ENCODE results near the gene RAB32. TPM values are rescaled to one million over a fixed set of nuclear protein-coding genes. Genes with fewer than 3 reads are reported as not detected.

RAB32 gene
- total and polyA plus RNA-seq, 2 donors (not counting 1 experiment from before 2014, with no cell fraction given): 116 to 131 TPM

DNA sequence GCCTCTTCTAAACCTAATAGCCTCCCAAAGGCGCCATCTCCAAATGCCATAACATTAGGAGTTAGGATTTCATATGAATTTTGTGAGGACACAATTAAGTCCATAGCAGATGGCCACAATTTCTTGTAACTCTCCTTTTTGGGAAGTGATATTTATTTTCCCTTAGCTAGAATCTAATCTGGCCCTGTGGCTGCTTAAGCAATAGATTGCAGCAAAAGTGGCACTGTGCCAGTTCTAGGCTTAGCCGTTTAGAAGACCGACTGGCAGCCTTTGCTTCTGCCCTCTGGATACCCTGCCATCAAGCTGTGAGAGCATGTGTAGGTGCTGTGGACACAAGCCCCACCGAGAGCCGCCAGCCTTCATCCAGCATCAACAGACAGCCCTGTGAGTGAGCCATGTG, 39.2 kb downstream of the RAB32 start:
- Histone ChIP-seq H3K4me2 (ENCODE audit: extremely low read depth, insufficient read depth, low read length) (no peak overlapping the region), H3K4me3 (replicated peaks in 1 of 4; ENCODE audit: control extremely low read depth in 1 of 4, insufficient read depth in 1 of 4, low read depth in 3 of 4, low read length in 4 of 4) (no peak overlapping the region), H3K4me1 (ENCODE audit: control insufficient read depth, extremely low read depth, insufficient read depth, low read length) (no peaks in the 10 kb centered on the region), H3K36me3 (ENCODE audit: control insufficient read depth, insufficient read depth, low read length) (no peaks in the 10 kb centered on the region), H3K27ac (ENCODE audit: insufficient read depth, low read length) (no peak overlapping the region), H3K9ac (ENCODE audit: insufficient read depth, low read length) (no peak overlapping the region), H3K27me3 (ENCODE audit: control insufficient read depth, insufficient read depth, low read length) (no peaks in the 10 kb centered on the region), H4K20me1 (ENCODE audit: control insufficient read depth, extremely low read depth, insufficient read depth, low read length) (no peaks in the 10 kb centered on the region), H3K79me2 (ENCODE audit: control insufficient read depth, insufficient read depth, low read length) (no peaks in the 10 kb centered on the region), H2AFZ (ENCODE audit: low read length) (no peak overlapping the region), H3K9me3 (ENCODE audit: control insufficient read depth, insufficient read depth, low read depth, low read length) (no peaks in the 10 kb centered on the region)
- TF ChIP-seq EZH2 (IDR thresholded peaks at IDR 0.05; ENCODE audit: low read length, missing control alignments): no peak
- TF ChIP-seq, protein P1, sequence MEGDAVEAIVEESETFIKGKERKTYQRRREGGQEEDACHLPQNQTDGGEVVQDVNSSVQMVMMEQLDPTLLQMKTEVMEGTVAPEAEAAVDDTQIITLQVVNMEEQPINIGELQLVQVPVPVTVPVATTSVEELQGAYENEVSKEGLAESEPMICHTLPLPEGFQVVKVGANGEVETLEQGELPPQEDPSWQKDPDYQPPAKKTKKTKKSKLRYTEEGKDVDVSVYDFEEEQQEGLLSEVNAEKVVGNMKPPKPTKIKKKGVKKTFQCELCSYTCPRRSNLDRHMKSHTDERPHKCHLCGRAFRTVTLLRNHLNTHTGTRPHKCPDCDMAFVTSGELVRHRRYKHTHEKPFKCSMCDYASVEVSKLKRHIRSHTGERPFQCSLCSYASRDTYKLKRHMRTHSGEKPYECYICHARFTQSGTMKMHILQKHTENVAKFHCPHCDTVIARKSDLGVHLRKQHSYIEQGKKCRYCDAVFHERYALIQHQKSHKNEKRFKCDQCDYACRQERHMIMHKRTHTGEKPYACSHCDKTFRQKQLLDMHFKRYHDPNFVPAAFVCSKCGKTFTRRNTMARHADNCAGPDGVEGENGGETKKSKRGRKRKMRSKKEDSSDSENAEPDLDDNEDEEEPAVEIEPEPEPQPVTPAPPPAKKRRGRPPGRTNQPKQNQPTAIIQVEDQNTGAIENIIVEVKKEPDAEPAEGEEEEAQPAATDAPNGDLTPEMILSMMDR (conservative IDR thresholded peaks at IDR 0.05 in 1 of 2, IDR thresholded peaks at IDR 0.05 in 1 of 2; ENCODE audit: low read depth in 1 of 2, low read length in 2 of 2): no peak
- DNase-seq (ENCODE audit: low read depth in 2 of 2): peak; percentile 3 to 50

DNA sequence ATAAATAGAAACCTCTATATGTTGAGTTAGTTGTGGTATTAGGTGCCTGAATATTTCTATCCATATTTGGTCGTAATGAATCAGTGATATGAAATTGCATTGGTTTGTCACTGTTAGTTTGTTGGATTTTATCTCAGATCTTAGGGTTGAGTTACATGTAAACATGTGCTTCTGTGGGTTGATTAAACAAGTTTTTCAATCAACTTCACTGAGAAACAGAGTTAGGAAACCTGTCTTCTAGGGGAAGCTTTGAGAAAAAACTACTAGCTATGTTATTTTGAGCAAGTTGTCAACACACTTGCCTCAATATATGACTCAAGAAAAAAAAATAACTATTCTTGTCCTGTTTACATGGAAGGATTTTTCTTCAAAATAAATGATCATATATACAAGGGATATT, 40.3 kb downstream of the RAB32 start:
- Histone ChIP-seq H3K9ac (ENCODE audit: insufficient read depth, low read length) (no peak overlapping the region), H2AFZ (ENCODE audit: low read length) (no peak overlapping the region), H3K9me3 (ENCODE audit: control insufficient read depth, insufficient read depth, low read depth, low read length) (no peaks in the 10 kb centered on the region), H3K79me2 (ENCODE audit: control insufficient read depth, insufficient read depth, low read length) (no peaks in the 10 kb centered on the region), H3K27me3 (ENCODE audit: control insufficient read depth, insufficient read depth, low read length) (no peaks in the 10 kb centered on the region), H3K4me2 (ENCODE audit: extremely low read depth, insufficient read depth, low read length) (no peak overlapping the region), H4K20me1 (ENCODE audit: control insufficient read depth, extremely low read depth, insufficient read depth, low read length) (no peaks in the 10 kb centered on the region), H3K27ac (ENCODE audit: insufficient read depth, low read length) (no peak overlapping the region), H3K4me3 (replicated peaks in 1 of 4; ENCODE audit: control extremely low read depth in 1 of 4, insufficient read depth in 1 of 4, low read depth in 3 of 4, low read length in 4 of 4) (no peak overlapping the region), H3K4me1 (ENCODE audit: control insufficient read depth, extremely low read depth, insufficient read depth, low read length) (no peaks in the 10 kb centered on the region), H3K36me3 (ENCODE audit: control insufficient read depth, insufficient read depth, low read length) (no peaks in the 10 kb centered on the region)
- no peak for DNase-seq (ENCODE audit: low read depth in 2 of 2)
- TF ChIP-seq EZH2 (IDR thresholded peaks at IDR 0.05; ENCODE audit: low read length, missing control alignments): no peak
- TF ChIP-seq, protein P1 (conservative IDR thresholded peaks at IDR 0.05 in 1 of 2, IDR thresholded peaks at IDR 0.05 in 1 of 2; ENCODE audit: low read depth in 1 of 2, low read length in 2 of 2): no peak

DNA sequence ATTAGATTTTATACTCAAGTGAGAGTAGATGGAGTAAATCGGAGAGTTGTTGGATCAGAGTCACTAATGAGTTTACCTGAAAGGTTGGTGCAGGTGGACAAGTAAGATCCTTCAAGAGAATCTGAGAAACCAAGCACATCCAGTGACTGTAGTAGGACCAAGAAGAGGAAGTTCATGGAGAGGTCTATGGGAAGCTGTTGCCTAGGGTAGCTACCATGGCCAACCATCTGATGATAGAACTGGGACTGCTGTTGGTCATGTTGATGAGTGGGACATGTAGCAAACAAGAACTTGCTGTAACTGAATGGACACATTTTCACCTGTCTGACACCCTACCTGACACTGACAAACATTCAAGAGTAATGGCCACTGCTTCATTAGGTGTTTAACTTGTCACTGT, 43.8 kb downstream of the RAB32 start:
- H3K4me1 ChIP-seq (ENCODE audit: control insufficient read depth, extremely low read depth, insufficient read depth, low read length): no peaks in the 10 kb centered on the region
- DNase-seq (ENCODE audit: low read depth in 2 of 2): no peak
- H3K36me3 ChIP-seq (ENCODE audit: control insufficient read depth, insufficient read depth, low read length): no peaks in the 10 kb centered on the region
- H3K9me3 ChIP-seq (ENCODE audit: control insufficient read depth, insufficient read depth, low read depth, low read length): no peaks in the 10 kb centered on the region
- H3K4me3 ChIP-seq (replicated peaks in 1 of 4; ENCODE audit: control extremely low read depth in 1 of 4, insufficient read depth in 1 of 4, low read depth in 3 of 4, low read length in 4 of 4): no peak overlapping the region
- H3K4me2 ChIP-seq (ENCODE audit: extremely low read depth, insufficient read depth, low read length): no peak overlapping the region
- H2AFZ ChIP-seq (ENCODE audit: low read length): no peak overlapping the region
- no peak overlapping the region for H3K27ac ChIP-seq (ENCODE audit: insufficient read depth, low read length)
- no peaks in the 10 kb centered on the region for H3K79me2 ChIP-seq (ENCODE audit: control insufficient read depth, insufficient read depth, low read length)
- no peaks in the 10 kb centered on the region for H4K20me1 ChIP-seq (ENCODE audit: control insufficient read depth, extremely low read depth, insufficient read depth, low read length)
- H3K9ac ChIP-seq (ENCODE audit: insufficient read depth, low read length): no peak overlapping the region
- H3K27me3 ChIP-seq (ENCODE audit: control insufficient read depth, insufficient read depth, low read length): no peaks in the 10 kb centered on the region
- TF ChIP-seq, protein P1 (conservative IDR thresholded peaks at IDR 0.05 in 1 of 2, IDR thresholded peaks at IDR 0.05 in 1 of 2; ENCODE audit: low read depth in 1 of 2, low read length in 2 of 2): no peak
- no peak for TF ChIP-seq EZH2 (IDR thresholded peaks at IDR 0.05; ENCODE audit: low read length, missing control alignments)

Data from fibroblast of lung (primary cell).